HepG2 (cell line): ENCODE measurements around the gene OR5F1. TPM values are rescaled to one million over a fixed set of nuclear protein-coding genes. Genes with fewer than 3 reads are reported as not detected.

Experiments used
- AKNA ChIP-seq: sonication (generic); formaldehyde crosslinking; IDR thresholded peaks from 2 replicates; pipeline ENCODE4 v1.4.0; 2020; ENCODE audit warnings: missing genetic modification reagents, borderline replicate concordance
- ATF2 ChIP-seq: sonication (generic); formaldehyde crosslinking; IDR thresholded peaks from 2 replicates; pipeline ENCODE4 v1.4.0; 2020; ENCODE audit warnings: missing genetic modification reagents
- EEA1 ChIP-seq: sonication (generic); formaldehyde crosslinking; IDR thresholded peaks from 2 replicates; pipeline ENCODE4 v1.5.1; 2020; ENCODE audit warnings: mild to moderate bottlenecking, missing genetic modification reagents, borderline replicate concordance
- GLI4 ChIP-seq: sonication (generic); formaldehyde crosslinking; IDR thresholded peaks from 2 replicates; pipeline ENCODE4 v1.5.1; 2020; ENCODE audit warnings: missing genetic modification reagents, mild to moderate bottlenecking, moderate library complexity, borderline replicate concordance
- KLF11 ChIP-seq: IDR thresholded peaks from 2 replicates; pipeline ENCODE4 v1.6.1; 2016; ENCODE audit warnings: missing compliant biosample characterization
- ZNF746 ChIP-seq: sonication (generic); formaldehyde crosslinking; IDR thresholded peaks from 2 replicates; pipeline ENCODE4 v1.8.0; 2022; ENCODE audit warnings: mild to moderate bottlenecking, missing genetic modification reagents
- polyA plus RNA-seq, 8 experiments: library from polyadenylated mRNA; depleted of rRNA in 3 of 8; stranded (reverse) in 7 of 8; unstranded in 1 of 8; fragments of >200 nt; fragmentation: Illumina TruSeq in 4 of 8; extraction: Trizol in 4 of 8; gene quantifications; 2 replicates each; pipeline versions ENCODE4 v1.2.1 to v1.2.3, GENCODE V29; 2011 to 2016; ENCODE audit warnings: low read depth in 4 of 8, missing spikeins in 1 of 8, mixed read lengths in 1 of 8; ENCODE audit not compliant: insufficient read depth in 1 of 8
- total RNA-seq, 5 experiments: library from RNA; depleted of rRNA; stranded (reverse); fragments of >200 nt; fragmentation: Illumina TruSeq; extraction: Trizol; gene quantifications; 2 replicates each; pipeline ENCODE4 v1.2.3, GENCODE V29; 2016; ENCODE audit warnings: low read depth in 1 of 5
- TF ChIP-seq, protein P1 (sequence below), 2 experiments: IDR thresholded peaks; 2 replicates each; pipeline ENCODE4 v1.6.1; 2011 to 2012; ENCODE audit warnings: low read length in 2 of 2, borderline replicate concordance in 1 of 2, low read depth in 1 of 2, mild to moderate bottlenecking in 1 of 2, moderate library complexity in 1 of 2
- TF ChIP-seq, protein P2 (sequence below): sonication (generic); formaldehyde crosslinking; IDR thresholded peaks from 2 replicates; pipeline ENCODE4 v1.4.0; 2020; ENCODE audit warnings: missing genetic modification reagents
- TF ChIP-seq, protein P3 (sequence below): sonication (generic); formaldehyde crosslinking; IDR thresholded peaks from 2 replicates; pipeline ENCODE4 v1.9.0; 2021; ENCODE audit warnings: mild to moderate bottlenecking, missing genetic modification reagents

Gene OR5F1
- total and polyA plus RNA-seq, 2 of the 13 experiments (the other 11 are each of a cell fraction or from before 2014, with no cell fraction given): not detected

- TF ChIP-seq, protein P1, sequence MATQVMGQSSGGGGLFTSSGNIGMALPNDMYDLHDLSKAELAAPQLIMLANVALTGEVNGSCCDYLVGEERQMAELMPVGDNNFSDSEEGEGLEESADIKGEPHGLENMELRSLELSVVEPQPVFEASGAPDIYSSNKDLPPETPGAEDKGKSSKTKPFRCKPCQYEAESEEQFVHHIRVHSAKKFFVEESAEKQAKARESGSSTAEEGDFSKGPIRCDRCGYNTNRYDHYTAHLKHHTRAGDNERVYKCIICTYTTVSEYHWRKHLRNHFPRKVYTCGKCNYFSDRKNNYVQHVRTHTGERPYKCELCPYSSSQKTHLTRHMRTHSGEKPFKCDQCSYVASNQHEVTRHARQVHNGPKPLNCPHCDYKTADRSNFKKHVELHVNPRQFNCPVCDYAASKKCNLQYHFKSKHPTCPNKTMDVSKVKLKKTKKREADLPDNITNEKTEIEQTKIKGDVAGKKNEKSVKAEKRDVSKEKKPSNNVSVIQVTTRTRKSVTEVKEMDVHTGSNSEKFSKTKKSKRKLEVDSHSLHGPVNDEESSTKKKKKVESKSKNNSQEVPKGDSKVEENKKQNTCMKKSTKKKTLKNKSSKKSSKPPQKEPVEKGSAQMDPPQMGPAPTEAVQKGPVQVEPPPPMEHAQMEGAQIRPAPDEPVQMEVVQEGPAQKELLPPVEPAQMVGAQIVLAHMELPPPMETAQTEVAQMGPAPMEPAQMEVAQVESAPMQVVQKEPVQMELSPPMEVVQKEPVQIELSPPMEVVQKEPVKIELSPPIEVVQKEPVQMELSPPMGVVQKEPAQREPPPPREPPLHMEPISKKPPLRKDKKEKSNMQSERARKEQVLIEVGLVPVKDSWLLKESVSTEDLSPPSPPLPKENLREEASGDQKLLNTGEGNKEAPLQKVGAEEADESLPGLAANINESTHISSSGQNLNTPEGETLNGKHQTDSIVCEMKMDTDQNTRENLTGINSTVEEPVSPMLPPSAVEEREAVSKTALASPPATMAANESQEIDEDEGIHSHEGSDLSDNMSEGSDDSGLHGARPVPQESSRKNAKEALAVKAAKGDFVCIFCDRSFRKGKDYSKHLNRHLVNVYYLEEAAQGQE (IDR thresholded peaks at IDR 0.05; ENCODE audit: borderline replicate concordance in 1 of 2, low read depth in 1 of 2, low read length in 2 of 2): no peak
- no peak for TF ChIP-seq ZNF746 (CRISPR knock-in tag)
- TF ChIP-seq AKNA (CRISPR knock-in tag): no peak
- no peak for TF ChIP-seq EEA1 (CRISPR knock-in tag)
- TF ChIP-seq, protein P2, sequence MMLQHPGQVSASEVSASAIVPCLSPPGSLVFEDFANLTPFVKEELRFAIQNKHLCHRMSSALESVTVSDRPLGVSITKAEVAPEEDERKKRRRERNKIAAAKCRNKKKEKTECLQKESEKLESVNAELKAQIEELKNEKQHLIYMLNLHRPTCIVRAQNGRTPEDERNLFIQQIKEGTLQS (CRISPR knock-in tag): no peak
- TF ChIP-seq, protein P3, sequence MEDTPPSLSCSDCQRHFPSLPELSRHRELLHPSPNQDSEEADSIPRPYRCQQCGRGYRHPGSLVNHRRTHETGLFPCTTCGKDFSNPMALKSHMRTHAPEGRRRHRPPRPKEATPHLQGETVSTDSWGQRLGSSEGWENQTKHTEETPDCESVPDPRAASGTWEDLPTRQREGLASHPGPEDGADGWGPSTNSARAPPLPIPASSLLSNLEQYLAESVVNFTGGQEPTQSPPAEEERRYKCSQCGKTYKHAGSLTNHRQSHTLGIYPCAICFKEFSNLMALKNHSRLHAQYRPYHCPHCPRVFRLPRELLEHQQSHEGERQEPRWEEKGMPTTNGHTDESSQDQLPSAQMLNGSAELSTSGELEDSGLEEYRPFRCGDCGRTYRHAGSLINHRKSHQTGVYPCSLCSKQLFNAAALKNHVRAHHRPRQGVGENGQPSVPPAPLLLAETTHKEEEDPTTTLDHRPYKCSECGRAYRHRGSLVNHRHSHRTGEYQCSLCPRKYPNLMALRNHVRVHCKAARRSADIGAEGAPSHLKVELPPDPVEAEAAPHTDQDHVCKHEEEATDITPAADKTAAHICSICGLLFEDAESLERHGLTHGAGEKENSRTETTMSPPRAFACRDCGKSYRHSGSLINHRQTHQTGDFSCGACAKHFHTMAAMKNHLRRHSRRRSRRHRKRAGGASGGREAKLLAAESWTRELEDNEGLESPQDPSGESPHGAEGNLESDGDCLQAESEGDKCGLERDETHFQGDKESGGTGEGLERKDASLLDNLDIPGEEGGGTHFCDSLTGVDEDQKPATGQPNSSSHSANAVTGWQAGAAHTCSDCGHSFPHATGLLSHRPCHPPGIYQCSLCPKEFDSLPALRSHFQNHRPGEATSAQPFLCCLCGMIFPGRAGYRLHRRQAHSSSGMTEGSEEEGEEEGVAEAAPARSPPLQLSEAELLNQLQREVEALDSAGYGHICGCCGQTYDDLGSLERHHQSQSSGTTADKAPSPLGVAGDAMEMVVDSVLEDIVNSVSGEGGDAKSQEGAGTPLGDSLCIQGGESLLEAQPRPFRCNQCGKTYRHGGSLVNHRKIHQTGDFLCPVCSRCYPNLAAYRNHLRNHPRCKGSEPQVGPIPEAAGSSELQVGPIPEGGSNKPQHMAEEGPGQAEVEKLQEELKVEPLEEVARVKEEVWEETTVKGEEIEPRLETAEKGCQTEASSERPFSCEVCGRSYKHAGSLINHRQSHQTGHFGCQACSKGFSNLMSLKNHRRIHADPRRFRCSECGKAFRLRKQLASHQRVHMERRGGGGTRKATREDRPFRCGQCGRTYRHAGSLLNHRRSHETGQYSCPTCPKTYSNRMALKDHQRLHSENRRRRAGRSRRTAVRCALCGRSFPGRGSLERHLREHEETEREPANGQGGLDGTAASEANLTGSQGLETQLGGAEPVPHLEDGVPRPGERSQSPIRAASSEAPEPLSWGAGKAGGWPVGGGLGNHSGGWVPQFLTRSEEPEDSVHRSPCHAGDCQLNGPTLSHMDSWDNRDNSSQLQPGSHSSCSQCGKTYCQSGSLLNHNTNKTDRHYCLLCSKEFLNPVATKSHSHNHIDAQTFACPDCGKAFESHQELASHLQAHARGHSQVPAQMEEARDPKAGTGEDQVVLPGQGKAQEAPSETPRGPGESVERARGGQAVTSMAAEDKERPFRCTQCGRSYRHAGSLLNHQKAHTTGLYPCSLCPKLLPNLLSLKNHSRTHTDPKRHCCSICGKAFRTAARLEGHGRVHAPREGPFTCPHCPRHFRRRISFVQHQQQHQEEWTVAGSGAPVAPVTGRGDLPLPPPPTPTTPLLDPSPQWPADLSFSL (CRISPR knock-in tag): no peak
- TF ChIP-seq GLI4: no peak
- no peak for TF ChIP-seq KLF11 (CRISPR knock-in tag)
- no peak for TF ChIP-seq ATF2 (CRISPR knock-in tag)
Observed at GRCh38 chr11:55966391-55966790, 28.0 kb downstream of the OR5F1 start (continued).
